HEK293T (cell line): ENCODE data around the gene EXOC6.
"Not testable (repeated sequence)": the region's sequence is repeated elsewhere in the genome, so short reads cannot be mapped to it uniquely, and the experiment has no call there.

Experiments
- CTCF ChIA-PET: fragments of 350-600 bp; formaldehyde crosslinking; extraction: SDS; loops from one replicate; lab custom pipeline; 2021; ENCODE audit warnings: antibody characterized with exemption, inconsistent platforms; lab: Yijun Ruan, JAX
- POLR2A ChIA-PET: fragments of 350-600 bp; formaldehyde crosslinking; extraction: SDS; loops from one replicate; lab custom pipeline; 2020; ENCODE audit warnings: antibody characterized with exemption, inconsistent platforms; lab: Yijun Ruan, JAX
- DNase-seq: peaks from one replicate; pipeline ENCODE4 v3.0.0; 2012; ENCODE audit warnings: mixed read lengths; ENCODE audit errors: extremely low spot score
- ARNT ChIP-seq: fragments of 450-650 bp; IDR thresholded peaks from 2 replicates; pipeline ENCODE4 v1.6.1; 2017; ENCODE audit warnings: mild to moderate bottlenecking
- BHLHE40 ChIP-seq: fragments of 450-650 bp; IDR thresholded peaks from 2 replicates; pipeline ENCODE4 v1.6.1; 2016; ENCODE audit warnings: mild to moderate bottlenecking, moderate library complexity, borderline replicate concordance
- CTBP1 ChIP-seq: fragments of 450-650 bp; IDR thresholded peaks from 2 replicates; pipeline ENCODE4 v1.6.1; 2016; ENCODE audit warnings: borderline replicate concordance
- ELF4 ChIP-seq: fragments of 450-650 bp; IDR thresholded peaks from 2 replicates; pipeline ENCODE4 v1.6.1; 2017; ENCODE audit warnings: antibody characterized with exemption
- FOXA1 ChIP-seq: fragments of 450-650 bp; IDR thresholded peaks from 2 replicates; pipeline ENCODE4 v1.6.1; 2016; ENCODE audit warnings: mild to moderate bottlenecking
- FOXK2 ChIP-seq: fragments of 450-650 bp; IDR thresholded peaks from 2 replicates; pipeline ENCODE4 v1.6.1; 2016; ENCODE audit warnings: mild to moderate bottlenecking
- FOXM1 ChIP-seq: fragments of 450-650 bp; IDR thresholded peaks from 2 replicates; pipeline ENCODE4 v1.6.1; 2017; ENCODE audit warnings: mild to moderate bottlenecking, borderline replicate concordance
- HDGF ChIP-seq: fragments of 450-650 bp; IDR thresholded peaks from 2 replicates; pipeline ENCODE4 v1.6.1; 2017; ENCODE audit warnings: antibody characterized with exemption, borderline replicate concordance
- L3MBTL2 ChIP-seq: fragments of 450-650 bp; conservative IDR thresholded peaks from 2 replicates; pipeline ENCODE4 v1.6.1; 2016; ENCODE audit warnings: mild to moderate bottlenecking
- LEF1 ChIP-seq: fragments of 450-650 bp; IDR thresholded peaks from 2 replicates; pipeline ENCODE4 v1.6.1; 2017; ENCODE audit warnings: mild to moderate bottlenecking, borderline replicate concordance
- NFRKB ChIP-seq: fragments of 450-650 bp; IDR thresholded peaks from 2 replicates; pipeline ENCODE4 v1.6.1; 2016; ENCODE audit warnings: mild to moderate bottlenecking, moderate library complexity
- PKNOX1 ChIP-seq: fragments of 450-650 bp; IDR thresholded peaks from 2 replicates; pipeline ENCODE4 v1.6.1; 2016
- SP1 ChIP-seq: fragments of 450-650 bp; IDR thresholded peaks from 2 replicates; pipeline ENCODE4 v1.6.1; 2017
- SUZ12 ChIP-seq: fragments of 450-650 bp; IDR thresholded peaks from 2 replicates; pipeline ENCODE4 v1.6.1; 2016; ENCODE audit warnings: mild to moderate bottlenecking
- TARDBP ChIP-seq: fragments of 450-650 bp; IDR thresholded peaks from 2 replicates; pipeline ENCODE4 v1.6.1; 2016
- ZNF384 ChIP-seq: fragments of 450-650 bp; IDR thresholded peaks from 2 replicates; pipeline ENCODE4 v1.6.1; 2016

EXOC6 gene

GRCh38 chr10:92907280-92907679 lies 59.0 kb downstream of the EXOC6 start:
- ChIA-PET POLR2A (no interaction called here), CTCF (no interaction called here)
- no peak for DNase-seq
- no peak for TF ChIP-seq LEF1
- no peak for TF ChIP-seq SP1
- TF ChIP-seq TARDBP, result no peak
- TF ChIP-seq ARNT, result no peak

- CTCF ChIA-PET, POLR2A ChIA-PET: not testable (repeated sequence)
Observed at GRCh38 chr10:92912631-92913030, 64.3 kb downstream of the EXOC6 start.

GRCh38 chr10:92913973-92914372 lies 65.7 kb downstream of the EXOC6 start:
- TF ChIP-seq L3MBTL2 (no peak), ELF4 (no peak), ZNF384 (no peak), FOXM1 (no peak), CTBP1 (no peak), FOXA1 (no peak), FOXK2 (no peak), SUZ12 (no peak), SP1 (no peak), ARNT (no peak), HDGF (no peak), BHLHE40 (no peak), TARDBP (no peak), PKNOX1 (no peak), LEF1 (no peak), NFRKB (no peak)
- DNase-seq, result no peak
- ChIA-PET POLR2A (no interaction called here), CTCF (interaction anchor here (0.6 kb wide), 3 partner anchors 21 to 77 kb away, joined by 3 to 4 read pairs (median 3); no protein-coding TSS in a partner anchor)

More at GRCh38 chr10:92912631-92913030, 64.3 kb downstream of the EXOC6 start:
- DNase-seq, result not testable (repeated sequence)

- peak; percentile 73 for DNase-seq
- TF ChIP-seq ELF4 (no peak), BHLHE40 (no peak), HDGF (no peak), FOXM1 (no peak), PKNOX1 (peak; percentile 60), SP1 (no peak), ARNT (no peak)
- CTCF ChIA-PET, result interaction anchor here (0.7 to 0.9 kb wide), 3 partner anchors 15 to 568 kb away, joined by 3 to 4 read pairs (median 3); partner anchors contain the start of gene MYOF
- POLR2A ChIA-PET, result no interaction called here
Observed at GRCh38 chr10:92914478-92915325, 66.4 kb downstream of the EXOC6 start.

GRCh38 chr10:92915892-92916291 lies 67.6 kb downstream of the EXOC6 start:
- ChIA-PET CTCF (interaction anchor here (0.9 kb wide), 1 partner anchor 566 kb away, joined by 3 read pairs; the partner anchor contains the start of gene MYOF), POLR2A (no interaction called here)
- no peak for DNase-seq
- TF ChIP-seq L3MBTL2 (no peak), HDGF (no peak), TARDBP (no peak), FOXA1 (no peak)

- TF ChIP-seq LEF1, result no peak
- TF ChIP-seq TARDBP, result no peak
- TF ChIP-seq CTBP1, result no peak
- TF ChIP-seq ELF4, result no peak
- no peak for TF ChIP-seq L3MBTL2
- TF ChIP-seq FOXM1, result no peak
- TF ChIP-seq ZNF384, result no peak
- no peak for TF ChIP-seq FOXA1
- ChIA-PET CTCF (interaction anchor here (0.6 kb wide), 2 partner anchors 17 to 367 kb away, joined by 3 to 4 read pairs; no protein-coding TSS in a partner anchor), POLR2A (no interaction called here)
- DNase-seq, result no peak
Observed at GRCh38 chr10:92916433-92916832, 68.1 kb downstream of the EXOC6 start.

- no peak for TF ChIP-seq ZNF384
- ChIA-PET POLR2A (no interaction called here), CTCF (no interaction called here)
- DNase-seq, result no peak
Observed at GRCh38 chr10:92918603-92919002, 70.3 kb downstream of the EXOC6 start.

- ChIA-PET CTCF (no interaction called here), POLR2A (no interaction called here)
- TF ChIP-seq NFRKB (no peak), ZNF384 (no peak), HDGF (no peak), CTBP1 (no peak), LEF1 (no peak), SP1 (no peak), FOXM1 (no peak), FOXK2 (no peak)
- DNase-seq, result no peak
Observed at GRCh38 chr10:92920866-92921265, 72.5 kb downstream of the EXOC6 start.
